NCI-H748 treated with DMSO at 0.1 percent for 48 hours (cell line): ENCODE results near the gene ZDHHC21.

Experiments used
- DNase-seq: peaks from one replicate; lab custom pipeline; 2025; lab: John Stamatoyannopoulos, UW

Gene ZDHHC21

DNA sequence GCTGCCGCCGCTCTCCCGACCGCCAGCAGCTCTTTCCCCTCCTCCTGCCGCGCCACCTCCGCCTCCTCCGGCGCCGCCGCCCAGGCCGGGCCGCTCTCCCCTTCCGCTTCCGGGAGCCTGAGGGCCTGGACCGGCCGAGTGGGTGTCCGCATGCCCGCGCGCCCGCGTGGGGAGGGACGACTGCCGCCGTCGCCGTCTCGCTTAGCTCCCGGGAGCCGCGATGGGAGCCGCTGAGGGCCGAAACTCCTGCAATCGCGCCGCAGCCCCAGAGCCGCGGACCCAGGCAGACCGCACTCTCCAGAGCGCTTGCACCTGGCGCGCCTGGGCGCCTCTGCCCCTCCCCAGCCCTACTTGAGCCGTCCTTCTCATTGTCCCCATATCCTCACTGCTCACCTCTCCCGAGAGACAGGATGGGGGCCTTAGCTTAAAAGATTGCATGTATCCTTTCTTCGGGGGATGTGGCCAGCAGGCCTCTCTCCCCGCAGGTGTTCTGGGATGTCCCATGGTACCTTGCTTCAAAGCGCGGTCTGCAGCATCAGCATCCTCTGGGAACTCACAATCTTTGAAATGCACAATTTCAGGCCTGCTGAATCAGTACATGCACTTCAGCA is at the start of gene ZDHHC21:
TSS of gene ZDHHC21 (minus strand) at position 182 of the 611 bp plus-strand sequence. CDS start 19,092 bp downstream, outside the sequence.
- DNase-seq = peak; percentile 40

GRCh38 chr9:14741369-14741768 is 48.1 kb upstream of the ZDHHC21 start:
- no peak for DNase-seq

DNA sequence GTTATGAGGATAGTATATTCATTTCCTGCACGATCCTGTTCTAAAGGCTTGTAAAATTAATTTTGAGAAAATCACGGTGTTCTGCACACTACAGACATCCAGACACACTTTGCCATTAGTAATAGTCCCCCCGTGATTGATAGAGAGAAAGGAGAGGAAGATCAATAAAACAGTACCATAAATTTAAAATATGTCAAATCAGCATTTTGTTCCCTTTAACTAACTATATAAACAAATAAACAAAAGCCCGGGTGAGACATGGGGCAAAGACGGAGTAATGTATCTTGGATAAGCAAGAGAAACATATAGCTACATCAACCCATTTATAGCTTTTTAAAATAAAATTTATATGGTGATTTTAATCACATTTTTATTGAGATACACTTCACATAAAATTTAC is 39.9 kb upstream of the ZDHHC21 start:
- DNase-seq = no peak

DNA sequence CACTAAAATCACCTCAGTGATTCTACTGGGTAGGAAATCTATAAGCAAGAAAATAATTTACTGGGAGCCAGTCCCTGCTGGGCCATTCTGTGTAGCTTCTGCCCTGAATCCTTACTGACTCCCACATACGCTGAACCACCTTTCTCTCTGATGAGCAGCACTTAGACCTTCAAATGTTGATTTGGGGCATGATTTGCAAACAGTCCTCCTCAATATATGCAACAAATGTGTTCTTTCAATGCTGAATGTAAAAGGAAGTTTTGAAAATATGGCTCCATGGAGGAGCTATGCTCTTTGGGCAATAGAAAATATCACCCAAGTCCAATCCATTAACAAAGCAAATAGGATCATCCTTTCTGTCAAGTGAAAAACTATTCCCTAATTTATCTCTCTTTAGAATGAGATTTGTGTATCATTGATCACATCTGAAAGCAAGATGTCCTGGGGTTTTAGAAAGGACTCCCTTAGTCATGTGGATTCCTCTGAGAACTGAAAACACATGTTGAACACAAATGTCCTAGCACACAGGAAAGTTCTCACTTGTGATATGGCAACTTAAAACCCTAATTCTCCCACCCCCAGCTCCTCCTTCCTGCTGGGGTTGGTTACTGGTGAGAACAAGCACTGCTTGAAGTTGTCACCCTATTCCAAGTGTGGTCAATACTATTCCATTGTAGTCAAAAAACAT is 38.2 kb upstream of the ZDHHC21 start:
- DNase-seq = no peak

DNA sequence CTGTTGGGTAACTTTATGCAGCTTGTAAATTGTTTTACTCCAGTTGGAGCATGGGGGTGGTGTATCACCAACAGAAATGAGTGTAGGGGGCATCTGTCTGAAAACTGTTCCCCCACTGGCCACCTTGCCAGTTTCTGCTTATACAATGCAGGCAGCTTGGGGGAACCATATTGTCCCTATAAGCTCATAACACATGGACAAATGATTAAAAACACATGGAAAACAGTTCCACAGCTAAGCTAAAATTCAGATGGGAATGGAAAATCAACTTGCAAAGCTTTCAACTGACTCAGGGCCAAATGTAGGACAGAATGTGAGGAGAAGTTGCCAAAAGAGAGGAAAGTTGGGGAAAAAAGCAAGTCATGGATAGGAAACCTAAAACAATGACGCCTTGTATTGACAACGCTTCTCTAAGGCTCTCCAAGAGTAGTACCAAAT is 37.2 kb upstream of the ZDHHC21 start:
- no peak for DNase-seq

DNA sequence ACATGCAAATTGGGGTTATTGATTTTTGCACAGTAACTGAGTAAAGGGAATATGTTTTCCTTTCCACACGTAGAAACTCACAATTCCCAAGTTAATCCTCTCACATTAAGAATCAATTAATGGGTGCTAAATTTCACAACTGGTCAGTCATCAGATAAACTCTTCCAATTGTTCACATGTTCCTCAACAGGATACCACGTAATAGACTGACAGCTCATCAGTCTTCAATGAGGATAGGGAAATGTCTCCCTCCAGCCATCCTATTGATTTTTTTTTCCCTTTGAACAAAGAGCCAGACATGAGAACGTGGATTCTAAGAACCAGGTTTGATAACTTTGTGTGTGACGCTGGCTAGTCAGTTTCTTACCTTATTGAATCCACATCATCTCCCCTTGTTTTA is 30.1 kb upstream of the ZDHHC21 start:
- DNase-seq = peak; percentile 23

DNA sequence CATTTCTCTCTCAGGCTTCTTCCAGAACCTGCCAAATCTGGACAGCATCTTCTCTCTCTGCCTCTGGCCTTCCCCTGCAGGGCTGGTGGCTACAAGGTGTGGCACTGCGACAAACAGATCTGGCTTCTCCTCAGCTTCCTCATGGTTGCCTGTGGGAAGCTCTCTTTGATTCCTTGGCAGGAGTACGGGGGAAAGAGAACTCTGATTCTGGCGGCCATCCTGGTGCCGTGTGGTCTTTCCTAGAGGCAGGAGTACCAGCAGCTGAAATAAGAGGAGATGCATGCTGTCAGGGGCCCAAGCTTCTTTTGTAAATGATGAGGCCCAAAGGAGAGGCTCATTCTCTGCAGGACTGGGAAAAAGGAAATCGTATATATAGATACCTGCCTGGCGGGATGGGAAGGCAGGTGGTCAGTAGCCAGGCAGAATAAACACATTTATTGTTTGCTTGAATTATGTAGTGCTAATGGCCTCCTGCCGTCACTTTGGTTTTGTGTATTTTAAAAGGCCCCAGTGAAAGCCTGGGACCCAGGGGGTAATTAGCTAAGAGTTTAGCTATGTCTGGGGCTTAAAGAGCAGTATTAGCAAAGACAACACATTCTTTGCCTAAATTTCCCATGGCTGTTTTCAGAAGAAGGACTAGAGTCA is 29.3 kb upstream of the ZDHHC21 start, which contains the start of gene CER1:
TSS of gene CER1 (minus strand) at position 343 of the 645 bp plus-strand sequence. CDS start at position 282, 61 bp downstream.
- peak; percentile 98 for DNase-seq

- no peak for DNase-seq
Measured at GRCh38 chr9:14719231-14719923, 26.1 kb upstream of the ZDHHC21 start.

DNA sequence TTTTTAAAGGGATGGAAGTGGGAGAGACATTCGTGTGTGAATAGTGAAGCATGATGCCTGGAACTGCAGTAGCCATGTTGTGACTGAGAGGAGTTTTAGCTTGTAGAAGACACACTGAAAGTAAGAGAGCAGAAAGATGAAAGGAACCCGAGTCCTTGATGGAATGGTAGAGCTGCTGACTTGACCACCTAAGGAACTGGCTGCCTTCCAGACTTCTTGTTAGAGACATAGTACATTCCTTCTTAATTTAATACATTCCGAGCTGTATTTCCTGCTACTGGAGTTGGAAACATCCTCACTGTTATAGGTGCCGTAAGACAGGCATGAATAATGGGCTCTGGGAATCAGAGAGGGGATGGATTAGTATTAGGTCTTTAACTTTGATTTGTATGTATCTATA is 21.9 kb upstream of the ZDHHC21 start:
- DNase-seq = no peak

DNA sequence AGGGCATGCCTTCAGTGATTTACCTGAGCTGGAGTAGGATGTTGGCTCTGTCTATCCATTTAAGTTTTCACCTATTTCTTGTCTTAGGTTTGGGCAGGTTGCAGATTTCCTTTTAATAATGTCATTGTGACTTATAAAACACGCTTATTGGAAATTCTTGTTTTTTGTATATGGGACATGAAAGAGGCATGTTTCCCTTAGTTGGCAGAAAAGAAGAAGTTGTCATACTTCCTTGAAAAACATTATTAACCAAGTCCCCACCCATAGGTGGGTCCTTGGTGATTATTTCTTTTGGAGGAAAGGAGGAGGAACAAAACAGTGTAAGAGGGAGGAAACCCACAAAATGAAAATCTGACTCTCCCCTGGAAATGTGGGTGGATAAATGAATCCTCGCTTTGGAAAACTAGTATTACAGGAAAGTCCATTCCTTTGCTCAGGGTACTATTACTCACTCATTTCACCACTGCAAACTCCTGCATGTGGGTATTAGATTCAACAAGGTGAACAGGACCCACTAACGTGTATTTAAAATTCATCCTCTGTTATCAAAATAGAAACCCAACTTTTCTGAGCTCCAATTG is 20.0 kb upstream of the ZDHHC21 start:
- DNase-seq = no peak

GRCh38 chr9:14710804-14711203 is 17.6 kb upstream of the ZDHHC21 start:
- DNase-seq = no peak

GRCh38 chr9:14706530-14707140 is 13.4 kb upstream of the ZDHHC21 start:
- DNase-seq = no peak

DNA sequence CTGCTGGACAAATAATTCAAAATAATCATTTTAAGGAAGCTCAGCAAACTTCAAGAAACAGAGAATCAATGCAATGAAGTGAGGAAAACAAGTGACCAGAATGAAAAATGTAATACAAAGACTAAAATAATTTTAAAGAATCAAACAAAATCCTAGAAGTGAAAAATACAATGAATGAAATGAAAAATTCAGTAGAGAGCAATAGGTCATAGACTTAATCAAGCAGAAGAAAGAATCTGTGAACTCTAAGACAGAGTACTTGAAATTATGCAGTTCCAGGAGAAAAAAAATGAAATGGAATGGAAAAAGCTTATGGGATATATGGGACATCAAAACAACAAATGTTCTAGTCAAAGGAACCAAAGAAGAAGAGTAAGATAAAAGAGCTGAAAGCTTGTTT is 11.8 kb upstream of the ZDHHC21 start:
- DNase-seq = no peak

DNA sequence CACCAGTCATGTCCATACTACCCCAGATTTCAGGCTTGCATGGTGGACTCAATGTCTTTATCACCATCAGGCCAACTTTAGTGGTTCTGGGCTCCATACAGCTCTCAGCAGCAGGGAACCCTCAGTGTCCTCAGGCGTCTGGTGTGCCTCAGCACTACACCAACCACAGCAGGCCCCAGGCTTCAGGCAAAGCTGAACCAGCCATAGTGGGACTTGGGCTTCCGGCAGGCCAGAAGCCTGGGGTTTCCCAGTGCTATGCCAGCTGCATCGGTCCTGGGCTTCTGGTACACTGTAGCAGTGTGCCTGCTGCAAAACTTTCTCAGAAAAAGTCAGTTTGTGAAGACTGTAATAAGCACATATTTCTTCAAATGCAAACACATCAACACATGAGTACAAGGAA is 11.0 kb upstream of the ZDHHC21 start:
- DNase-seq = no peak

- no peak for DNase-seq
Measured at GRCh38 chr9:14702200-14702720, 9.0 kb upstream of the ZDHHC21 start.

- peak; percentile 40 for DNase-seq
Measured at GRCh38 chr9:14692470-14693250, 572 bp downstream of the ZDHHC21 start.

- DNase-seq = no peak
Measured at GRCh38 chr9:14690948-14691730, 2.1 kb downstream of the ZDHHC21 start.

DNA sequence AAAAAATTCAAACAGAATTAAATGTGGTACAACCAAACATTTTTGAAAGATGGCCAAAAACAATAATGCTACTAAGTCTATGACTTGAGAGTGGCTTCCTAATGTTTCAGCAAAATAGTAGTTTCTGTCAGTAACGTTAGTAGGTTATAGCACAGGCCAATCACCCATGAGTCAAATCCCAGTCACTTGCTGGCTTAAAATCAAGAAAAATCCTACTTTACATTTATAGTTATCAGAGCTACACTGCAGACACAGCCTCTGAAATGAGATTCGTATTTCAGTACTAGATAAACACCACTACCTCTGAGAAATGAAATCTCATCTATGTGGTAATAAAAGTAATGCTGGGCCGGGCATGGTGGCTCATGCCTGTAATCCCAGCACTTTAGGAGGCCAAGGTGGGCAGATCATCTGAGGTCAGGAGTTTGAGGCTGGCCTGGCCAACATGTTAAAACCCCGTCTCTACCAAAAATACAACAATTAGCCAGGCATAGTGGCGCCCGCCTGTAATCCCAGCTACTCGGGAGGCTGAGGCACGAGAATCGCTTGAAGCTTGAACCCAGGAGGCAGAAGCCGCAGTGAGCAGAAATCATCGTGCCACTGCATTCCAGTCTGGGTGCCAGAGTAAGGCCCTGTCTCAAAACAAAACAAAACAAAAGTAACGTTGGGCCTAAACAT is 6.1 kb downstream of the ZDHHC21 start:
- DNase-seq = no peak

GRCh38 chr9:14686168-14686567 is 7.1 kb downstream of the ZDHHC21 start:
- DNase-seq = no peak
